Gastrocnemius medialis (tissue), 4 donors: ENCODE data around the gene HTRA3. TPM values are rescaled to one million over a fixed set of nuclear protein-coding genes. Genes with fewer than 3 reads are reported as not detected.

ENCODE experiments used
- ATAC-seq, 2 donors: fragments of 150-250 bp; one replicate each; pipeline ENCODE4 v1.9.1; 2016
- DNase-seq, 2 donors: peaks; one replicate each; pipeline ENCODE4 v3.0.0-alpha.2; 2019
- H3K27ac ChIP-seq, 4 donors: fragments of 200-600 bp; sonication (generic); 1 replicate in 1 of 4; 2 replicates in 3 of 4; pipeline ENCODE4 v1.5.1; 2016 to 2018; ENCODE audit warnings: mild to moderate bottlenecking in 2 of 4, moderate library complexity in 1 of 4
- H3K27me3 ChIP-seq, 3 donors: fragments of 200-600 bp; sonication (generic) in 2 of 3; 1 replicate in 1 of 3; 2 replicates in 2 of 3; pipeline versions ENCODE4 v1.5.1 to v1.6.0; 2016 to 2019; ENCODE audit warnings: mild to moderate bottlenecking in 1 of 3, moderate library complexity in 1 of 3
- H3K36me3 ChIP-seq, 2 donors: fragments of 200-600 bp; sonication (generic) in 1 of 2; one replicate each; pipeline ENCODE4 v1.5.1; 2017 to 2018
- H3K4me1 ChIP-seq, 2 donors: fragments of 200-600 bp; sonication (generic) in 1 of 2; one replicate each; pipeline ENCODE4 v1.5.1; 2016 to 2017; ENCODE audit warnings: mild to moderate bottlenecking in 2 of 2
- H3K4me3 ChIP-seq, 4 donors: fragments of 200-600 bp; sonication (generic) in 3 of 4; 1 replicate in 1 of 4; 2 replicates in 3 of 4; pipeline ENCODE4 v1.5.1; 2016 to 2019; ENCODE audit warnings: mild to moderate bottlenecking in 2 of 4
- H3K9me3 ChIP-seq, 3 donors: fragments of 200-600 bp; sonication (generic) in 2 of 3; 1 replicate in 1 of 3; 2 replicates in 2 of 3; pipeline ENCODE4 v1.5.1; 2016 to 2019
- POLR2A ChIP-seq, 2 donors: fragments of 450-650 bp; IDR thresholded peaks; one replicate each; pipeline ENCODE4 v1.6.1; 2017; ENCODE audit warnings: antibody characterized with exemption in 2 of 2, mild to moderate bottlenecking in 2 of 2, moderate library complexity in 2 of 2
- in situ Hi-C, 4 donors: fragments of 200-750 bp; cut with MboI; loops; one replicate each; pipeline versions ENCODE4 v1.15.0 to v1.8.0; 2017; ENCODE audit warnings: low sequenced_read_pairs in 4 of 4
- intact Hi-C: fragments of 100-400 bp; cut with DNase I; formaldehyde crosslinking; loops from one replicate; pipeline ENCODE4 v1.15.1; 2023; ENCODE audit warnings: low total_unique reads
- total RNA-seq, 4 donors: library from RNA; depleted of rRNA; stranded (reverse); fragments of >200 nt; gene quantifications; one replicate each; pipeline versions ENCODE4 v1.1.0 to v1.2.3, GENCODE V29; 2016
- TF ChIP-seq, protein P1 (sequence below), 5 experiments: fragments of 450-650 bp in 3 of 5; fragments of 200-600 bp in 2 of 5; sonication (generic) in 2 of 5; IDR thresholded peaks in 4 of 5; conservative IDR thresholded peaks in 1 of 5; 1 replicate in 4 of 5; 2 replicates in 1 of 5; pipeline ENCODE4 v1.5.1; 2016 to 2019; ENCODE audit warnings: antibody characterized with exemption in 5 of 5, mild to moderate bottlenecking in 3 of 5, moderate library complexity in 3 of 5

HTRA3 gene
- total RNA-seq, 4 donors from 2014 or later, result 8.4 to 22.2 (median 16.0) TPM

DNA sequence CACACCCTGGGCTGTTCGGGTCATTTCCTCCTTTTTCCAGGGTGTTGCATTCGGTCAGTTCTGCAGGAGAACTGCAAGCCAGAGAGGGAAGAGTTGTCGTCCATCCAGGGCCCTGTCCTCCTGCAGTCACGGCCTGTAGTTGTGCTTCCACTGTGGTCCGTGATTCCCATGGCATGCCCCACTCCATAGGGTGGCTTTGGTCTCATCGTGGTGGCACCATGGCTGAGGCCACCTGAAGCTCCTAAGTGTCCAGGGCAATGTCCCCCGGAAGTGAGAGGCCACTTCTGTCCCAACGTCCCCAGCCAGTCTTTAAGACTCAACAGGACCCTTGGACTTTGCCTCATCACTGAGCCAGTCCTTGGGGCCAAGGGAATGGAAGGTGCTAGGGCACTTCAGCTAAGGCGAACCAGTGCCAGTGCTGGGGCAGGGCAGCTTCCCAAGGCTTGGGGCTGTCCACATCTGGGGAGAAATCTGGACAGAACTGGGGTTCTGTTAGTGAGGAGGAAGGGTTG lies 83.7 kb downstream of the HTRA3 start:
- in situ Hi-C loops (no loop called here), intact Hi-C loops (no loop called here)
- DNase-seq (no peak), ATAC-seq (no peak)
- Histone ChIP-seq H3K27ac (no peak overlapping the region), H3K36me3 (no peaks in the 10 kb centered on the region), H3K9me3 (no peaks in the 10 kb centered on the region), H3K27me3 (no peaks in the 10 kb centered on the region), H3K4me3 (no peak overlapping the region), H3K4me1 (peaks cover 13 to 18% of the 10 kb centered on the region in 2 donors)
- no peak for TF ChIP-seq POLR2A (IDR thresholded peaks at IDR 0.05)
- TF ChIP-seq, protein P1, sequence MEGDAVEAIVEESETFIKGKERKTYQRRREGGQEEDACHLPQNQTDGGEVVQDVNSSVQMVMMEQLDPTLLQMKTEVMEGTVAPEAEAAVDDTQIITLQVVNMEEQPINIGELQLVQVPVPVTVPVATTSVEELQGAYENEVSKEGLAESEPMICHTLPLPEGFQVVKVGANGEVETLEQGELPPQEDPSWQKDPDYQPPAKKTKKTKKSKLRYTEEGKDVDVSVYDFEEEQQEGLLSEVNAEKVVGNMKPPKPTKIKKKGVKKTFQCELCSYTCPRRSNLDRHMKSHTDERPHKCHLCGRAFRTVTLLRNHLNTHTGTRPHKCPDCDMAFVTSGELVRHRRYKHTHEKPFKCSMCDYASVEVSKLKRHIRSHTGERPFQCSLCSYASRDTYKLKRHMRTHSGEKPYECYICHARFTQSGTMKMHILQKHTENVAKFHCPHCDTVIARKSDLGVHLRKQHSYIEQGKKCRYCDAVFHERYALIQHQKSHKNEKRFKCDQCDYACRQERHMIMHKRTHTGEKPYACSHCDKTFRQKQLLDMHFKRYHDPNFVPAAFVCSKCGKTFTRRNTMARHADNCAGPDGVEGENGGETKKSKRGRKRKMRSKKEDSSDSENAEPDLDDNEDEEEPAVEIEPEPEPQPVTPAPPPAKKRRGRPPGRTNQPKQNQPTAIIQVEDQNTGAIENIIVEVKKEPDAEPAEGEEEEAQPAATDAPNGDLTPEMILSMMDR (IDR thresholded peaks at IDR 0.05 in 4 of 5, conservative IDR thresholded peaks at IDR 0.05 in 1 of 5), result no peak

DNA sequence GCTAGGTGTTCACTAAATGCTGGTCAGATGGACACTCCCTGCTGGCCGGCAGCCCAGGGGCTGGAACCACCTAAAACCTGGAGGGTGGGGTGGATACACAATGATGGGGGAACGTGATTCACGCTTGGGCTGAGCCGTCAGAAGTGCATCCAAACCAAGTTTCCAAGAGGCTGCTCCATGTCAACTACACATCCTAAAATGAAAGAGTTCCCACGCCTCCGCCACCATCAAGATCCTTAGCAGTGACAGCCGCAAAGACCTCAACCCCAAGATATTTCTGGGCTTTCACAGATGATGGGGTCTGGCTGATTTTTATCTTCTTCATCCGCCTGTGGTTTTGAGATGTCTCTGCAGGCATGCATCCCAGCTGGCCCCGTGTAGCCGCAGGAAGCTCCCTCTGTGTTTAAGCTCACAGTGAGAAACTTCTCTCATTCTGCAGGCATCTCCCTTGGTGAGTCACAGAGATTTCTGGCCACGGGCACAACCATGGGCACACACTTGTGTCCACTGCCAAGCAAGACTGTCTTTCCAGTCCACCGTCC lies 84.4 kb downstream of the HTRA3 start:
- DNase-seq, result no peak
- Histone ChIP-seq H3K36me3 (no peaks in the 10 kb centered on the region), H3K27ac (no peak overlapping the region), H3K9me3 (no peaks in the 10 kb centered on the region), H3K4me1 (peaks cover 13 to 18% of the 10 kb centered on the region in 2 donors), H3K27me3 (no peaks in the 10 kb centered on the region), H3K4me3 (no peak overlapping the region)
- in situ Hi-C loops (no loop called here), intact Hi-C loops (no loop called here)
- peak in 1 of 2 donors; percentile 16 for ATAC-seq
- TF ChIP-seq POLR2A (IDR thresholded peaks at IDR 0.05), result no peak
- TF ChIP-seq, protein P1 (IDR thresholded peaks at IDR 0.05 in 4 of 5, conservative IDR thresholded peaks at IDR 0.05 in 1 of 5), result no peak

DNA sequence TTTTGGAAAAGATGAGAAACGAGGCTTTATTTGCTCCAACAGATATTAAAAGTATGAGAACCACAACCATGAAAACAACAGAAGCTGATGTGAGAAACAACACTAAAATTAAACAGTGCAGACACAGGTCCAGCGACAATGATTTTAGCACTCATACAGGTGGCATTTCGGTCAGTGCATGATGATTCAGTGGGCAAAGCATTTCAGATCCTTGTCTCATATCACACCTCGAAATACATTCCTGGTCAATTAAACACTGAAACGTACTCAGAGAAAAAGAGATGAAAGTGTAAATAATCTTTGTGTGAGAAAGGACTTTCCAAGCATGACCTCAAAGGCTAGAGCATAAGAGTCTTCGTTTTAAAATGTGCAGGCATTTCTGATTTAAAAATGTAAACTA lies 85.8 kb downstream of the HTRA3 start:
- no peaks in the 10 kb centered on the region for H3K36me3 ChIP-seq
- no peaks in the 10 kb centered on the region for H3K9me3 ChIP-seq
- DNase-seq, result no peak
- H3K4me1 ChIP-seq, result peaks cover 13 to 18% of the 10 kb centered on the region in 2 donors
- no peaks in the 10 kb centered on the region for H3K27me3 ChIP-seq
- no peak for ATAC-seq
- in situ Hi-C loops (no loop called here), intact Hi-C loops (no loop called here)
- no peak overlapping the region for H3K4me3 ChIP-seq
- TF ChIP-seq, protein P1 (IDR thresholded peaks at IDR 0.05 in 4 of 5, conservative IDR thresholded peaks at IDR 0.05 in 1 of 5), result no peak
- no peak for TF ChIP-seq POLR2A (IDR thresholded peaks at IDR 0.05)
- H3K27ac ChIP-seq, result no peak overlapping the region

GRCh38 chr4:8355864-8356565 lies 86.5 kb downstream of the HTRA3 start:
- Histone ChIP-seq H3K4me1 (peaks cover 13 to 18% of the 10 kb centered on the region in 2 donors), H3K36me3 (no peaks in the 10 kb centered on the region), H3K4me3 (no peak overlapping the region), H3K9me3 (no peaks in the 10 kb centered on the region), H3K27ac (no peak overlapping the region), H3K27me3 (no peaks in the 10 kb centered on the region)
- intact Hi-C loops, result no loop called here
- DNase-seq, result no peak
- no peak for TF ChIP-seq POLR2A (IDR thresholded peaks at IDR 0.05)
- TF ChIP-seq, protein P1 (IDR thresholded peaks at IDR 0.05 in 4 of 5, conservative IDR thresholded peaks at IDR 0.05 in 1 of 5), result no peak
- in situ Hi-C loops, result no loop called here
- ATAC-seq, result no peak

Other genes starting within 250 kb of the HTRA3 start
- gene ABLIM2, start 110.9 kb upstream of the HTRA3 start, total RNA-seq, result 100 to 1,000 TPM; 177 to 281 (median 244) TPM
- 1 to 10 TPM; 2.9 to 8.5 (median 5.8) TPM for gene SH3TC1, start 70.5 kb upstream of the HTRA3 start, total RNA-seq
- gene ACOX3, start 171.0 kb downstream of the HTRA3 start, total RNA-seq, result 10 to 100 TPM; 19.0 to 32.9 (median 22.1) TPM
- 10 to 100 TPM in 2 of 4 donors, 1 to 10 TPM in 2; 7.5 to 16.4 (median 10.2) TPM for gene TRMT44, start 171.0 kb downstream of the HTRA3 start, total RNA-seq